CD14-positive monocyte (primary cell): ENCODE results near the gene PPFIA3. TPM values are rescaled to one million over a fixed set of nuclear protein-coding genes. Genes with fewer than 3 reads are reported as not detected.

Source experiments
- DNase-seq, 3 donors: peaks; one replicate each; pipeline ENCODE4 v3.0.0-alpha.2; 2011 to 2022
- H2AFZ ChIP-seq: 2 replicates; pipeline ENCODE4 v1.6.0; 2012; ENCODE audit warnings: mild to moderate bottlenecking, low read depth, low read length, inconsistent platforms; ENCODE audit not compliant: insufficient read depth, poor library complexity, severe bottlenecking
- H3K27ac ChIP-seq, 2 donors: 1 replicate in 1 of 2; 2 replicates in 1 of 2; pipeline ENCODE4 v1.5.1; 2012 to 2013; ENCODE audit warnings: low read length in 2 of 2, control low read depth in 1 of 2, inconsistent platforms in 1 of 2, low read depth in 1 of 2, mild to moderate bottlenecking in 1 of 2
- H3K27me3 ChIP-seq, 2 donors: one replicate each; pipeline versions ENCODE4 v1.6.0 to v1.6.1; 2011 to 2013; ENCODE audit warnings: low read length in 2 of 2; ENCODE audit not compliant: control insufficient read depth in 2 of 2, insufficient read depth in 2 of 2
- H3K36me3 ChIP-seq, 2 donors: replicated peaks in 1 of 2; 1 replicate in 1 of 2; 2 replicates in 1 of 2; pipeline versions ENCODE4 v1.5.1 to v1.6.1; 2012 to 2013; ENCODE audit warnings: low read length in 2 of 2, control low read depth in 1 of 2, inconsistent platforms in 1 of 2, mild to moderate bottlenecking in 1 of 2; ENCODE audit not compliant: insufficient read depth in 2 of 2, control insufficient read depth in 1 of 2
- H3K4me1 ChIP-seq, 2 donors: 1 replicate in 1 of 2; 2 replicates in 1 of 2; pipeline versions ENCODE4 v1.5.1 to v1.6.1; 2012 to 2013; ENCODE audit warnings: low read length in 2 of 2, control low read depth in 1 of 2, inconsistent platforms in 1 of 2, mild to moderate bottlenecking in 1 of 2, moderate library complexity in 1 of 2; ENCODE audit not compliant: insufficient read depth in 2 of 2, control insufficient read depth in 1 of 2
- H3K4me2 ChIP-seq: replicated peaks from 2 replicates; pipeline ENCODE3; 2012; ENCODE audit warnings: low read length, moderate library complexity, mild to moderate bottlenecking; ENCODE audit not compliant: poor library complexity, severe bottlenecking; ENCODE audit errors: extremely low read depth
- H3K4me3 ChIP-seq, 3 experiments: fragments of 200-600 bp in 1 of 3; sonication (generic) in 1 of 3; replicated peaks in 1 of 3; 1 replicate in 2 of 3; 2 replicates in 1 of 3; pipeline ENCODE4 v1.5.1; 2011 to 2013; ENCODE audit warnings: low read length in 3 of 3, mild to moderate bottlenecking in 3 of 3, control low read depth in 2 of 3, low read depth in 2 of 3, inconsistent platforms in 1 of 3, moderate library complexity in 1 of 3
- H3K79me2 ChIP-seq: 2 replicates; pipeline ENCODE4 v1.6.0; 2012; ENCODE audit warnings: mild to moderate bottlenecking, control low read depth, inconsistent platforms, low read length, moderate library complexity; ENCODE audit not compliant: insufficient read depth
- H3K9ac ChIP-seq: 2 replicates; pipeline ENCODE4 v1.6.0; 2017; ENCODE audit warnings: low read length, mild to moderate bottlenecking; ENCODE audit not compliant: insufficient read depth, poor library complexity, severe bottlenecking
- H3K9me3 ChIP-seq, 2 donors: replicated peaks in 1 of 2; 1 replicate in 1 of 2; 2 replicates in 1 of 2; pipeline versions ENCODE4 v1.5.1 to v1.6.1; 2012 to 2013; ENCODE audit warnings: low read length in 2 of 2, control low read depth in 1 of 2; ENCODE audit not compliant: control insufficient read depth in 1 of 2, insufficient read depth in 1 of 2
- H4K20me1 ChIP-seq: 2 replicates; pipeline ENCODE4 v1.6.0; 2012; ENCODE audit warnings: mild to moderate bottlenecking, low read length, control low read depth, moderate library complexity; ENCODE audit not compliant: insufficient read depth
- H3K27ac Mint-ChIP-seq, 7 donors: one replicate each; pipeline ENCODE4 v1.8.0; 2020; ENCODE audit warnings: mild to moderate bottlenecking in 7 of 7, mixed read lengths in 7 of 7, moderate library complexity in 6 of 7, inconsistent platforms in 2 of 7
- H3K27me3 Mint-ChIP-seq, 3 donors: one replicate each; pipeline ENCODE4 v1.8.0; 2021 to 2022; ENCODE audit warnings: low read depth in 3 of 3, mild to moderate bottlenecking in 3 of 3, mixed read lengths in 3 of 3, moderate library complexity in 3 of 3, inconsistent platforms in 1 of 3
- H3K36me3 Mint-ChIP-seq, 2 donors: one replicate each; pipeline ENCODE4 v1.8.0; 2020; ENCODE audit warnings: mixed read lengths in 2 of 2, inconsistent platforms in 1 of 2, mild to moderate bottlenecking in 1 of 2
- H3K4me1 Mint-ChIP-seq: one replicate; pipeline ENCODE4 v1.8.0; 2020; ENCODE audit warnings: mild to moderate bottlenecking, mixed read lengths
- H3K4me3 Mint-ChIP-seq, 2 donors: one replicate each; pipeline ENCODE4 v1.8.0; 2020; ENCODE audit warnings: mild to moderate bottlenecking in 2 of 2, mixed read lengths in 2 of 2, moderate library complexity in 1 of 2
- H3K9me3 Mint-ChIP-seq, 7 donors: one replicate each; pipeline ENCODE4 v1.8.0; 2020 to 2022; ENCODE audit warnings: mixed read lengths in 7 of 7, mild to moderate bottlenecking in 6 of 7, moderate library complexity in 6 of 7, inconsistent platforms in 2 of 7
- CTCF ChIP-seq: fragments of 200-600 bp; IDR thresholded peaks from one replicate; pipeline ENCODE4 v1.8.0; 2022; ENCODE audit warnings: antibody characterized with exemption, mild to moderate bottlenecking
- whole genome bisulfite sequencing: methylation state at CpG from one replicate; pipeline ENCODE4 v1.1.5; 2013; ENCODE audit warnings: missing lambda C conversion rate; ENCODE audit not compliant: insufficient coverage; 5-methylcytosine and 5-hydroxymethylcytosine counted together
- intact Hi-C, 2 donors: fragments of 100-400 bp; cut with micrococcal nuclease; formaldehyde crosslinking; loops; one replicate each; pipeline versions ENCODE4 v1.15.0 to v1.15.1; 2023
- polyA plus RNA-seq, 3 donors: library from polyadenylated mRNA; depleted of rRNA in 1 of 3; unstranded in 2 of 3; stranded (reverse) in 1 of 3; fragments of 300-500 nt in 2 of 3; fragments of >200 nt in 1 of 3; fragmentation: Illumina TruSeq in 2 of 3; gene quantifications; 1 replicate in 2 of 3; 2 replicates in 1 of 3; pipeline ENCODE4 v1.2.3, GENCODE V29; 2012 to 2021

PPFIA3 gene
- polyA plus RNA-seq, 3 donors, result 0.43 TPM; not detected in 2

GRCh38 chr19:49148044-49148682 is 28.8 kb downstream of the PPFIA3 start:
- Histone ChIP-seq H2AFZ (no peak overlapping the region), H3K4me3 (no peak overlapping the region), H3K79me2 (no peaks in the 10 kb centered on the region), H4K20me1 (no peaks in the 10 kb centered on the region), H3K27me3 (peaks cover 13 to 53% of the 10 kb centered on the region in 2 donors), H3K4me2 (no peak overlapping the region), H3K36me3 (no peaks in the 10 kb centered on the region), H3K4me1 (peaks cover 39 to 47% of the 10 kb centered on the region in 2 donors), H3K9ac (no peak overlapping the region), H3K27ac (no peak overlapping the region), H3K9me3 (peaks cover 22 to 30% of the 10 kb centered on the region in 2 donors)
- peaks cover 63 to 74% (median 72%) of the 10 kb centered on the region in 3 donors for H3K27me3 Mint-ChIP-seq
- peaks cover 3 to 4% of the 10 kb centered on the region in 2 donors for H3K36me3 Mint-ChIP-seq
- intact Hi-C loops, result loop anchor here (5.0 kb wide), 2 partner anchors 36 to 51 kb away; partner anchors contain the start of gene LIN7B (in 1 of the 2)
- H3K4me1 Mint-ChIP-seq, result peaks cover 41% of the 10 kb centered on the region
- peaks cover 6 to 36% (median 23%) of the 10 kb centered on the region in 7 donors for H3K9me3 Mint-ChIP-seq
- H3K27ac Mint-ChIP-seq, result peak overlapping the region in 2 of 7 donors; percentile 10 to 63
- DNase-seq, result no peak
- no peak for TF ChIP-seq CTCF
- WGBS, result 76% methylated on average over 11 of the region's 11 CpGs
- H3K4me3 Mint-ChIP-seq, result peak overlapping the region in 1 of 2 donors; percentile 93

GRCh38 chr19:49148784-49149651 is 29.7 kb downstream of the PPFIA3 start:
- peak overlapping the region; percentile 87 for H3K4me2 ChIP-seq
- peaks cover 67 to 77% (median 70%) of the 10 kb centered on the region in 3 donors for H3K27me3 Mint-ChIP-seq
- no peak for TF ChIP-seq CTCF
- peaks cover 13 to 54% of the 10 kb centered on the region in 2 donors for H3K27me3 ChIP-seq
- H3K4me1 Mint-ChIP-seq, result peaks cover 45% of the 10 kb centered on the region
- H3K4me3 ChIP-seq, result peak overlapping the region in 2 of 3 experiments; percentile 59 to 79
- H2AFZ ChIP-seq, result peak overlapping the region; percentile 86
- H3K9ac ChIP-seq, result no peak overlapping the region
- peak overlapping the region in 1 of 7 donors; percentile 63 for H3K27ac Mint-ChIP-seq
- H3K9me3 ChIP-seq, result peaks cover 22 to 30% of the 10 kb centered on the region in 2 donors
- 5% methylated on average over 45 of the region's 49 CpGs for WGBS
- peaks cover 3 to 4% of the 10 kb centered on the region in 2 donors for H3K36me3 Mint-ChIP-seq
- peaks cover 7 to 37% (median 25%) of the 10 kb centered on the region in 7 donors for H3K9me3 Mint-ChIP-seq
- no peaks in the 10 kb centered on the region for H3K36me3 ChIP-seq
- H3K4me3 Mint-ChIP-seq, result peak overlapping the region; percentile 79 to 93
- intact Hi-C loops, result loop anchor here (5.0 kb wide), 2 partner anchors 37 to 52 kb away; partner anchors contain the start of gene LIN7B (in 1 of the 2)
- peaks cover 39 to 53% of the 10 kb centered on the region in 2 donors for H3K4me1 ChIP-seq
- peak; percentile 49 to 64 (median 54) for DNase-seq
- H3K79me2 ChIP-seq, result no peaks in the 10 kb centered on the region
- H3K27ac ChIP-seq, result no peak overlapping the region
- H4K20me1 ChIP-seq, result no peaks in the 10 kb centered on the region
